NT2/D1 (cell line): Measurements from ENCODE around the gene KIF23.

Experiments
- DNase-seq: peaks from one replicate; pipeline ENCODE4 v3.0.0-alpha.2; 2011; ENCODE audit warnings: low read depth, low spot score
- H3K27me3 ChIP-seq: 2 replicates; pipeline ENCODE4 v1.6.0; 2011; ENCODE audit warnings: mild to moderate bottlenecking; ENCODE audit not compliant: insufficient read length, insufficient read depth
- H3K36me3 ChIP-seq: 2 replicates; pipeline ENCODE4 v1.6.1; 2011; ENCODE audit warnings: mild to moderate bottlenecking, low read length, mixed read lengths; ENCODE audit not compliant: insufficient read depth, insufficient read length
- H3K4me1 ChIP-seq: 2 replicates; pipeline ENCODE4 v1.5.1; 2011; ENCODE audit not compliant: insufficient read depth, insufficient read length
- H3K4me3 ChIP-seq: 2 replicates; pipeline ENCODE4 v1.5.1; 2011; ENCODE audit warnings: low read depth; ENCODE audit not compliant: insufficient read length
- H3K9ac ChIP-seq: 2 replicates; pipeline ENCODE4 v1.6.0; 2011; ENCODE audit warnings: low read depth; ENCODE audit not compliant: insufficient read length
- H3K9me3 ChIP-seq: 2 replicates; pipeline ENCODE4 v1.5.1; 2011; ENCODE audit warnings: mild to moderate bottlenecking, low read length; ENCODE audit not compliant: insufficient read depth
- SUZ12 ChIP-seq: IDR thresholded peaks from 2 replicates; pipeline ENCODE4 v1.6.1; 2011; ENCODE audit not compliant: insufficient read length, insufficient read depth; ENCODE audit errors: extremely low read depth
- YY1 ChIP-seq: IDR thresholded peaks from 2 replicates; pipeline ENCODE4 v1.6.1; 2011; ENCODE audit not compliant: insufficient read length, insufficient read depth
- ZNF274 ChIP-seq: IDR thresholded peaks from 2 replicates; pipeline ENCODE4 v1.6.1; 2011; ENCODE audit warnings: mild to moderate bottlenecking, low read depth, low read length

KIF23 gene

GRCh38 chr15:69421498-69421897, 7.3 kb downstream of the KIF23 start:
- TF ChIP-seq YY1: no peak
- no peak for DNase-seq
- peaks cover 96% of the 10 kb centered on the region for H3K36me3 ChIP-seq
- H3K27me3 ChIP-seq: no peaks in the 10 kb centered on the region
- no peaks in the 10 kb centered on the region for H3K4me1 ChIP-seq
- H3K9ac ChIP-seq: no peak overlapping the region
- H3K9me3 ChIP-seq: no peaks in the 10 kb centered on the region
- no peak overlapping the region for H3K4me3 ChIP-seq

DNA sequence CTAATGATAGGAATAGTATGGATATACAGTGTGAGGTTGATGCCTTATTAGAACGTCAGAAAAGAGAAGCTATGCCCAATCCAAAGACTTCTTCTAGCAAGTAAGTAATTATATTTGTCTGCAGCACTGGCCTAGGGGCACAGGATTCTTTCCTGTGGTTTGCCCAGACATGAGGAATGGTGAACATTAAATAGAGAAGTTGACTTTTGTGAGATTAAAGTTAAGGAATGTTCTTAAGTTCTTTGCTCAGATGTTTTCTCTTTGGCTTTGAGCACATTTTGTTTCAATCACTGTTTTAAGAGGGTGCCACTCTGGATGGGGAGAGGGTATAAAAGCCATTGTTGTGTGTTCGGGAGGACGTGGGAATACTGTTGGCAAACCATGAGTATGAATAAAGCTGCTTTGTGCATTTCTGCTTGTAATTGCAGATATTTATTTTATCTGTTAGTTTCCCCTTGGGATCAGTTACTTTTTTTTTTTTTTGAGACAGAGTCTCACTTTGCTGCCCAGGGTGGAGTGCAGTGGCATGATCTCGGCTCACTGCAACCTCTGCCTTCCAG, 8.3 kb downstream of the KIF23 start:
- DNase-seq: no peak
- TF ChIP-seq YY1 (no peak), ZNF274 (no peak), SUZ12 (no peak)
- Histone ChIP-seq H3K27me3 (no peaks in the 10 kb centered on the region), H3K4me3 (no peak overlapping the region), H3K36me3 (peaks cover 98% of the 10 kb centered on the region), H3K9ac (no peak overlapping the region), H3K4me1 (no peaks in the 10 kb centered on the region), H3K9me3 (no peaks in the 10 kb centered on the region)

- H3K9ac ChIP-seq: no peak overlapping the region
- no peaks in the 10 kb centered on the region for H3K9me3 ChIP-seq
- DNase-seq: no peak
- TF ChIP-seq ZNF274 (no peak), SUZ12 (no peak), YY1 (no peak)
- H3K4me1 ChIP-seq: no peaks in the 10 kb centered on the region
- H3K4me3 ChIP-seq: no peak overlapping the region
- no peaks in the 10 kb centered on the region for H3K27me3 ChIP-seq
- peaks cover 98% of the 10 kb centered on the region for H3K36me3 ChIP-seq
Measured at GRCh38 chr15:69424001-69424400, 9.9 kb downstream of the KIF23 start.

DNA sequence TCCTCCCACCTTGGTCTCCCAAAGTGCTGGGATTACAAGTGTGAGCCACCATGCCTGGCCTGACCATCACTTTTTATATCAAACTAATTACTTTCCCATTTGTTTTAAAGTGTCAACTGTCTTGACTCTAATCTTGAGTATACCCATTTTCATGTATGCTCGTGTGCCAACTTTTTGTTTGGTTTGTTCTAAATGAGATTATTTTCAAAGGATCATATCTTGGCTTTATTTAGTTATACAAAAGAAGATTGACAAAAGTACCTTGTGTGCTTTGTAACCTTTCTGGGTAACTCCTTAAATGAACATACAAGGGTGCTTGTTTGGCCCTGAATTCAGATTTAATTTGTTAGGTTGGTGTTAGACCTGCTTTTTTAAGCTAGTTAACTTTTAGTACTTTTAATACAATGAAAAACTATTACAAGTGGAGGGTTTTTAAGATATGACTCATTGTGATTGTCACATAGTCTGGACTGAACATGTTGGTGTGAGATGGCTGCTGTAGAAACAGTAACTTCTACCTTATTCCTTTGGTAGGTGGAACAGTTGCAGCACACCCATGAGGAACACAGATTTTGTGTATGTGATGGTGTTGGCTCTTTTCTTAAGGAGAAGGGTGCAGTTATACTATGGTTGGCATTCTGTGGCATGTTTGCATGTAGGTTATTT, 10.7 kb downstream of the KIF23 start:
- no peak for DNase-seq
- Histone ChIP-seq H3K4me1 (no peaks in the 10 kb centered on the region), H3K9ac (no peak overlapping the region), H3K27me3 (no peaks in the 10 kb centered on the region), H3K36me3 (peaks cover 98% of the 10 kb centered on the region), H3K9me3 (no peaks in the 10 kb centered on the region), H3K4me3 (no peak overlapping the region)
- TF ChIP-seq ZNF274 (no peak), YY1 (no peak), SUZ12 (no peak)

DNA sequence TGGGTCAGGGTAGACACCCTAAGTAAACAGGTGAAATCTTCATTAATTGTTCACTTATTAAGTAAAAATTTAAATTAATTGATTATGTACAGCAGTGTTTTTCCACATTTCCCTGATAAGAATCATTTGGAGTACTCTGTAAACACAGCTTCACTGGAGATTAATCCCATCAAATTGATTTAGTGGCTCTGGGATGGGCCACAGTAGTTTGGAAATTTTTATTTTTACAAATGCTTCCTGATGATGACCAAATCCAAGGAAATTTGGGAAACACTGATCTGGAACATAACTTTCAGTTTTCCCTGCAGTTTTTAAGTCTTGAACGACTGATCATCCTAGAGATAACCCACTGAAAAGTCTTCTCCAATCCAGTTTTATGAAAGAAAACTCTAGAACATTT, 19.7 kb downstream of the KIF23 start:
- H3K27me3 ChIP-seq: no peaks in the 10 kb centered on the region
- no peak overlapping the region for H3K9ac ChIP-seq
- TF ChIP-seq YY1: no peak
- no peak for TF ChIP-seq ZNF274
- no peak for TF ChIP-seq SUZ12
- no peaks in the 10 kb centered on the region for H3K9me3 ChIP-seq
- H3K4me1 ChIP-seq: no peaks in the 10 kb centered on the region
- DNase-seq: no peak
- no peak overlapping the region for H3K4me3 ChIP-seq
- peaks cover 85% of the 10 kb centered on the region for H3K36me3 ChIP-seq

GRCh38 chr15:69434238-69434637, 20.1 kb downstream of the KIF23 start:
- H3K9ac ChIP-seq: no peak overlapping the region
- no peaks in the 10 kb centered on the region for H3K27me3 ChIP-seq
- peaks cover 85% of the 10 kb centered on the region for H3K36me3 ChIP-seq
- H3K9me3 ChIP-seq: no peaks in the 10 kb centered on the region
- DNase-seq: no peak
- H3K4me1 ChIP-seq: no peaks in the 10 kb centered on the region
- no peak overlapping the region for H3K4me3 ChIP-seq
- TF ChIP-seq ZNF274 (no peak), SUZ12 (no peak), YY1 (no peak)

DNA sequence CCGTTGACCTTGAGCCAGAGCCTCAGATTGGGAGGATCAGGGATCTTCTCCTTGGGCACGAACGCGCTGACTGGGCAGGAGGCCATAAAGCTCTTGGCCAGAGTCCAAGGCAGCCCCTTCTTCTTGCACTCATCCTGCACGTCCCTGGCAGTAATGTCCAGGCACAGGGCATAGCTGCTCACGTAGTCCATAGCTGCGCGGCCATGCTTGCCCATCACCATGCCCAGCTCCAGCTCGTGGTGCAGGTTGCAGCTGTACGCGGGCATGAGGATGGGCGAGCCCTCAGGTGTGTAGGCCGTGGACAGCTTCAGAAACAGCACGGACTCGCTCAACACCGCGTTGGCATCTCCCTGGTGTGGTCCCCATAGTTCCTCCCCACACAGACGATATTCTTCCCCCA, 20.5 kb downstream of the KIF23 start:
- no peak overlapping the region for H3K9ac ChIP-seq
- TF ChIP-seq SUZ12 (no peak), ZNF274 (no peak), YY1 (no peak)
- no peak for DNase-seq
- H3K4me1 ChIP-seq: no peaks in the 10 kb centered on the region
- peaks cover 85% of the 10 kb centered on the region for H3K36me3 ChIP-seq
- H3K27me3 ChIP-seq: no peaks in the 10 kb centered on the region
- no peak overlapping the region for H3K4me3 ChIP-seq
- no peaks in the 10 kb centered on the region for H3K9me3 ChIP-seq
